Ovary (tissue), 3 donors: ENCODE results near the gene FARP1.

Experiments
- CTCF ChIP-seq, 3 donors: fragments of 450-650 bp in 2 of 3; fragments of 200-600 bp in 1 of 3; IDR thresholded peaks; one replicate each; pipeline versions ENCODE4 v1.5.1 to v1.8.0; 2016 to 2022; ENCODE audit warnings: antibody characterized with exemption in 3 of 3, mild to moderate bottlenecking in 1 of 3
- EP300 ChIP-seq: sonication (generic); formaldehyde crosslinking; IDR thresholded peaks from one replicate; pipeline ENCODE4 v1.6.1; 2017; ENCODE audit warnings: antibody characterized with exemption
- POLR2A ChIP-seq: fragments of 450-650 bp; IDR thresholded peaks from one replicate; pipeline ENCODE4 v1.6.1; 2017; ENCODE audit warnings: antibody characterized with exemption, mild to moderate bottlenecking, moderate library complexity
- donor health status: DM: no; HTN: no; CAD: no.

- TF ChIP-seq POLR2A (no peak), CTCF (IDR thresholded peaks at IDR 0.05) (no peak), EP300 (no peak)
Measured at GRCh38 chr13:98182153-98182552, 39.3 kb downstream of the FARP1 start.
